ENCODE results near the gene CAVIN4.
A peak's percentile ranks its signal among the peaks of the same experiment; 100 is the strongest.

The CAVIN4 gene

GRCh38 chr9:100577776-100578448, at the start of gene CAVIN4:
Gene CAVIN4, plus strand, starts transcription at chr9:100578079. Its CDS starts 65 bp downstream, at chr9:100578144.
- DNase-seq (ENCODE audit: low spot score): peak; percentile 36

- no peak for DNase-seq (ENCODE audit: low spot score)
Observed at GRCh38 chr9:100534401-100534800, 43.5 kb upstream of the CAVIN4 start.

GRCh38 chr9:100540327-100540726, 37.6 kb upstream of the CAVIN4 start:
- no peak for DNase-seq (ENCODE audit: low spot score)

GRCh38 chr9:100549048-100549447, 28.8 kb upstream of the CAVIN4 start:
- DNase-seq (ENCODE audit: low spot score): no peak

- DNase-seq (ENCODE audit: low spot score): peak; percentile 17
Observed at GRCh38 chr9:100554935-100555401, 22.9 kb upstream of the CAVIN4 start.

- no peak for DNase-seq (ENCODE audit: low spot score)
Observed at GRCh38 chr9:100555471-100555870, 22.4 kb upstream of the CAVIN4 start.

- DNase-seq (ENCODE audit: low spot score): no peak
Observed at GRCh38 chr9:100557053-100557452, 20.8 kb upstream of the CAVIN4 start.

GRCh38 chr9:100561256-100561655, 16.6 kb upstream of the CAVIN4 start:
- no peak for DNase-seq (ENCODE audit: low spot score)

- DNase-seq (ENCODE audit: low spot score): no peak
Observed at GRCh38 chr9:100567856-100568255, 10.0 kb upstream of the CAVIN4 start.

- DNase-seq (ENCODE audit: low spot score): no peak
Observed at GRCh38 chr9:100573655-100574260, 4.1 kb upstream of the CAVIN4 start.

- DNase-seq (ENCODE audit: low spot score): no peak
Observed at GRCh38 chr9:100575006-100575405, 2.9 kb upstream of the CAVIN4 start.

GRCh38 chr9:100575765-100576386, 2.0 kb upstream of the CAVIN4 start:
- peak; percentile 45 for DNase-seq (ENCODE audit: low spot score)

- no peak for DNase-seq (ENCODE audit: low spot score)
Observed at GRCh38 chr9:100578610-100579009, 731 bp downstream of the CAVIN4 start.

GRCh38 chr9:100579665-100580064, 1.8 kb downstream of the CAVIN4 start:
- no peak for DNase-seq (ENCODE audit: low spot score)

GRCh38 chr9:100580257-100580656, 2.4 kb downstream of the CAVIN4 start:
- no peak for DNase-seq (ENCODE audit: low spot score)

GRCh38 chr9:100581081-100581480, 3.2 kb downstream of the CAVIN4 start:
- DNase-seq (ENCODE audit: low spot score): no peak

- DNase-seq (ENCODE audit: low spot score): no peak
Observed at GRCh38 chr9:100581661-100582060, 3.8 kb downstream of the CAVIN4 start.

- DNase-seq (ENCODE audit: low spot score): no peak
Observed at GRCh38 chr9:100583014-100583802, 5.3 kb downstream of the CAVIN4 start.

GRCh38 chr9:100584951-100585350, 7.1 kb downstream of the CAVIN4 start:
- DNase-seq (ENCODE audit: low spot score): no peak

- no peak for DNase-seq (ENCODE audit: low spot score)
Observed at GRCh38 chr9:100586093-100586492, 8.2 kb downstream of the CAVIN4 start.

- no peak for DNase-seq (ENCODE audit: low spot score)
Observed at GRCh38 chr9:100587375-100587774, 9.5 kb downstream of the CAVIN4 start.

GRCh38 chr9:100589582-100589981, 11.7 kb downstream of the CAVIN4 start:
- no peak for DNase-seq (ENCODE audit: low spot score)
